HG03064 (cell line): Measurements from ENCODE around the gene BACE2.

Experiments
- ATAC-seq: cut with Tn5 transposase; IDR thresholded peaks from one replicate; pipeline ENCODE4 v1.9.1; 2021; ENCODE audit warnings: low read depth; ENCODE audit not compliant: unreplicated experiment

The BACE2 gene

DNA sequence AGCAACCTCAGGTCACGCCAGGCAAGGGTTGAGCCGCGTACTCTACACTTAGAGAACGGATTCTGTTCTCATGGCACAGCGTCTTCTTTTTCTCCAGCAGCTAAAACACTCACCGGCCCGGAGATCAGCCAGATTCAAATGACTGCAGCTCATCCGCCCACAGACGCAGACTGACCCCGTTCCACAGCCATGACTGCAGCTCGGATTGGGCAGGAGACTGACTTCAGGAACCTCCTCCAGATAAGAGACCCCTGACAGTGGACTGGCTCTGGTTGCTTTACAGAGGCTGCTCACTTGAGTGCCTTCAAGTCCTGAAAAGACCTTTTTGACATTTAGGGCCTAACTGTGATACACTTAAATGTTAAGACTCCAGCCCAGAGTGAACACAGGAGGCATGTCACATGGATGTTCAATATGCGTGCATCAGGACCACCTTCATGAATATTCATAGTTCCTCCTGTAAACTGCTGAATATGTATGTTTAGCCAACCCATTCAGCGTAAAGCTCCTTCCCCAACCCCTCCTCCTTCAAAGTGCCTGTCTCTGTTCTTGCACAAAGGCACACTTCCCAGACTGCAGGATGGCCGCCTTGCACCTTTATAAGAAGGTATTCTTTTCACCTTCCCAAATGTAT lies 42.6 kb downstream of the BACE2 start:
- ATAC-seq, result no peak

DNA sequence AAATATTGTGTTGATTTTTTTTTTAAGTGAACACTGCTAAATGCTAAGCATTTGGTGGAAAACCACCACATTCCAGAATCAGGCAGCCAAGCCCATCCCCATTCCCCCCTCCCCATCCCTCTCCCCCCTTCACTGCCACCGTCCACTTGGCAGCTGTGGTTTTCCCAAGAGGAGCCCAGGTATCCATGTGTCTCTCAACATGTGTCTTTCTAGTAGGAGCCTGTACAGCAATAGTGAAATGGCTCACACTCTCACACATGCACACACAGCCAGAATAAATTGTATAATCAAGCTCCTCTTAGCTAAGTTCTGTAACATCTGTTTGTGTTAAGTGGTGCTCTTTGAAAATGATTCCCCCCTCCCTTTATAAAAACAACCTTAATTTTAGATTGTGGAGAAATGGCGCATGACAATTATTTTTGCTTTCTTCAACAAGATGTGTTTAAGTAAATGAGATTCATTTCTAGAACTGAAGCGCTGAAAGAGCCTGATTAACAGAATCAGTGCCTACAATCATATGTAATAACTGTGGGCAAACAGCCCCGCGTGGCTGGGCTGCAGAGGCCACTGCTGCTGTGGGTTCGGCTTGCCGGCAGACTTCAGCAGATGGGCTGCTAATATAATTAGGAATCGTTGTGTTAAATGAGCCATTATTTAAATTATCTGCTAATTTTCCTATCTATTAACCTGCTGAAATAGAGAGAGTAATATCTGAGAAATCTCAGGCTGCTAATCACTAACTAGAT lies 43.3 kb downstream of the BACE2 start:
- ATAC-seq, result no peak

DNA sequence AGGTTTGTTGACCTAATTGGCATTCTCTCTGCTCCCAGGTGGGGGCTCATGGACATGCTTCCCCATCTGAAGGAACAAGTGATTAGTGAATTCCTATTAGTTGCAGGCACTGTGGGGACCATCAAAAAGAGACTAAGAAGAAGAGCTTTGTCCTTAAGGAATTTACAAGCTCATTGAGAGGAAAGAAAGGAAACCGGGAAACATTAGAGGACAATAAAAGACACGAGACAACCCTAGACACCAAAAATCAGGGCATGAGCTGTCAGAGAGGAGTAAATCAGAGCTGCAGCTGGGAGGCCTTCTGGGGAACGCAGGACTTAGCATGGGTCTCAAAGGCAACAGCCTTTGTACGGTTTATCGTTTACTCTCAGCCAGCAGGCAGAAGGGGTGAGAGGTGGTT lies 45.1 kb downstream of the BACE2 start:
- no peak for ATAC-seq

DNA sequence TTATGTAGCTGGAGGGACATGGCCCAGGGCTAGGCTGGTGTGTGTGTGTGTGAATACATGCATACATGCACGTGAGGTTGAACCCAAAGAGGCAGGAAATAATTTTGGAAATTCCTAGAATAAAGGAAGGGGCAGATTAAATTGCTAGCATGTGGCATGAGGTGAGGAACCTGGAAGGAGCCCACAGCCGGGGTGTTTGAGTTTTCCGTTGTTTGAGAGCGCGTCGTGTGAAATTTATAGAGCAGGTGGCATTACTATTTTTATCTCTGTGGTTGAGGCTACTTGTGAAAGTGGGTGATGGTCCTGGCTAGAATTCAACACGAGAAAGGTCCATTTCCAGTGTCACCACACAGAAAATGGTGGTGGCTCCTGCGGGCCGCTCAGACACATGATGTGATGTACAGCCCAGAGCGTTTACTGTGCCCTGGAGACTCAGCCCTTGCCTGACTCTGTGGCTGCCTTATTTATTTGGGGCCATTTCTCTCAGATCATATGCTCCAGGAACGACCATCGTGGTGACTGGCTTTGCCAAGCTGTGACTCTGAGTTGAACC lies 48.0 kb downstream of the BACE2 start:
- no peak for ATAC-seq

DNA sequence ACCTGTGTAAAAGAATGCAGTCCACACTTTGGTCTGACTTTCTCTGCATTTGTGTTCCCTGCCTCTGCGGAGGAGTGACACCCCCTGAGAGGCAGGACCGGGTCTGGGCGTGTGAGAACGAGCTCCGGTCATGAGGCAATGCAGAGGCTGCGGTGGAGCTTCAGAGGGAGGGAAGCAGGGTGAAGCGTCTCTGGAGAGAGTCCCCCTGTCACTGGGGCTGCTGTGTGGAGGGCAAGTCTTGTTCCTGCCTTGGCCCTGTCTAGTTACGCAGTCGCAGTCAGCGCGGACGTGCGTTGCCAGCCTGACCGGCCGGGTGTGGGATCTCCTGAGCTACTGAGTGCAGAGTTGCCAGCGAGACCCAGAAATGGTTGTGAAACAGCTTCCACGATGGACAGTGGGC lies 48.5 kb downstream of the BACE2 start:
- ATAC-seq, result no peak

DNA sequence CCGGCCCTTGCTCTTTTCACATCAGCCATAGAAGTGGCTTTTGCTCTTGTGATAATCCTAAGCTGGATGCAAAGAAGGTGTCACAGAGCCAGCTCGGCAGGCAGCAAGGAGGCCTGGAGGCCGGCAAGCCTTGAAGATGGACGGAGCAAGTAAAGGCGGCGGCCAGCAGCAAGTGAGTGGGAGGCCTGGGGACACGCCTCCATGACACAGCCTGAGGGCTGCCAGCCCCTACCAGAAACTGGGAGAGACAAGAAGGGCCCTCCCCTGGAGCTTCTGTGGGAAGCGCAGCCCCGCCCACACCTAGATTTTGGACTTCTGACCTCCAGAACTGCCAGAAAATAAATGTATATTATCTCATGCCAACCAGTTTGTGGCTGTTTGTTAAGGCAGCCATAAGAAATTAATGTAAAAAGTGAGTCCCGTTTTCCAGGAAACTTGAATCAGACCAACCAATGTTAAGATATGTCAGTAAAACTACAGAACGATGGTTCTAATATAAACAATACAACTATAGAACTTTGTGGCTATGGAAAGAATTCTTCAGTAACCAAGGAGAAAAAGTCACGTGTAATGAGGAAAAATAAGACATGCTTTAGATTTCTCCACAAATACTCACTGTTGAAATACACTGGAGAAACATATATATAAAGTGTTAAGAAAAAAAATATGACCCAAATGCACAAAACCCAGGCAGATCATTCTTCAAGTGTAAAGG lies 49.9 kb downstream of the BACE2 start:
- ATAC-seq, result no peak

DNA sequence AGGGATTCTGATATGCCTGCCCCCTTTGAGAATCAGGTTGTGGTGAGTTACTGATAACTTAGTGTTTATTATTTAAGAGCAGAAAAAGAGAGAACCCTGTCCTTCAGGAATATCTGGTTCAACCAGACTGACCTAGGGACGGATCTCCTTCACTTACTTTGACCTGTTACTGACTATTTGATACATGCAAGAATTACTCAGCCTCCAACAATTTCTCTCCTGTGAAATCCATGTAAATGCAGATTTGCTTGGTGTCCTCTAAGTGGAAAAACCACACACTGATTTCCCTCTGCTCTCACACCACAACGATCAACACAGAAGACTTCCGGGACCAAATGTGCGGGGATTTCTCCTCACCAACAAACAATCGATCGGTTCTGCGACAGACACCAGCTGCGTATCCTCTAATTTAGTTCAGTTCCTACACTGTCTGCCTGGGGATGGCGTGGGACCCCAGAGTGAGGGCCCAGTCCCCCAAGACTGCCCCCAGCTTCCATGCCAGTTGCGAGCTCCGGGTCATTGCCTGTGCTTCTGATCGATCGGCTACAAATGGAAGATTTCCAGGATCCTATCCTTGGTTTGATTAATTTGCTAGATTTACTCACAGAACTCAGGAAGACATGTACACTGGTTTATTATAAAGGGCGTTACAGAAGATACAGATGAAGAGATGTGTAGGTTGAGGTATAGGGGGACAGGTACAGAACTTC lies 51.7 kb downstream of the BACE2 start:
- ATAC-seq, result no peak

DNA sequence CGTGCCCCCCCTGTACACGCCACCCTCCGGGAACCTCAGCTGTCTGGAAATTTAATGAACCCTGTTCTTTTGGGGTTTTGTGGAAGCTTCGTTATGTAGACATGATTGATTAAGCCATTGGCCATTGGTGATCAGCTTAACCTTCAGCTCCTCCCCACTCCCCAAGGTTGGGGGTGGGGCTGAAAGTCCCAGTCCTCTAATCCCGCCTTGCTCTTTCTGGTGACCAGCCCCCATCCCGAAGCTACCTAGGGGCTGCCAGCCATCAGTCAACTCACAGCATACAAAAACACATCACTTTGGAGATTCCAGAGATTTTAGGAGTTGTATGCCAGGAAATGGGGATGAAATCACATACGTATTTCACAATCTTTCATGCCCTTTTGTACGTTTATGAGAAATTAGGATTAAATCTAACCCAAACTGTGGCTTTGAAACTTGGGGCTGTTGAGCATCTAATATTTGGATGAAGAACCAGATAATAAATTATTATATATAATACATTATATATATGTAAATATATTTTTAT lies 52.3 kb downstream of the BACE2 start:
- ATAC-seq, result no peak

DNA sequence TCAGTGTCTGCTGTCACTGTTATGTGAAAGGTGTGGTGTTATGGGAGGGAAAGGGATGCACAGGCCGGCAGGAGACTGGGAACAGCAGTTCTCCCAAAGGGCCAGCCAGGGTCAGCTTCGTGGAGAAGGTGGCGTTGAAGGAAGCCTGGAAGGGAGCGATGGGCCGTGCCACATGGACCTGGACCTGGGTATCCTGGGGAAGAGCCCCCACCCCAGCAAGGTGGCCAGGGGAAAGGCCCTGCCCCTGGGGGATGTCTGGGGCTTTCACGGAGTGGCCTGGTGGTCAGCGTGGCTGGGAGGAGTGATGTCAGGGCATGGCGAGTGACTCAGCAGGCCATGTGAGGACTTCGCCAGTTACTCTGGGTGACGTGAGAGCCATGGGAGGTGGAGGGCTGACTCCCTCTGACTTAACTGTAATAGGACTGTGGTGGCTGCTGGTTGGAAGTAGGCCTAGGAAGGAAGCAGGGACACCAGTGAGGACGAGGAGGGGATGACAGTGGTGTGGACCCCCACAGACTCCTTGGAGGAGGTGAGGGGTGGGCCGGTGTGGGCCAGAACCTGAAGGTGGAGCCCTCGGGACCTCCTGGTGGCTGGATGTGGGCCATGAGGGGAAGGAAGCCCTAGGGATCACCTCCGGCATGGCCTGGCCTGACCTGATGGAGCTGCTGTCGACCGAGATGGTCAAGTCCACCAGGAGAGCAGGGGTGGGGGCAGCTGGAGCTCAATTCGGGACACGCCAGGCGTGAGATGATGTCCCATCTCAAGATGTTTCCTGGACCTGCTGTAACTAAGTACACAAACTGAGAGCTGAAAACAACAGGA lies 54.5 kb downstream of the BACE2 start:
- no peak for ATAC-seq

DNA sequence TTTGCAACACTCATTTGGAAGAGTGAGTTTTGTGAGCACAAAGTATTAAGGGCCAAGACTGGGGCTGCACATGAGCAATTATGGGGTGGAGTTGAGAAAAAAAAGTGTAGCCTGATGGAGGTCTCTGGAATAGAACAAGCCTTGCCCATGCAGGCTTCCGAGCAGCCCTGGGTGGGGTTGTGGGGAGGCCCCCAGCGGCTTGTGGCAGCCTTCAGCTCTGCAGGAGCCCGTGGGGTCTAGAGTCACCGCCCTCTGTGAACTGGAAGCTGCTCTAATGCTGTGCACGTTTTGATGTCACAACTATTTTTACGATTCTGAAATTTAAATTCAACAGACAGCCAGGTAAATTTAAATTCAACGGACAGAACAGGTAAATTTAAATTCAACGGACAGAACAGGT lies 58.9 kb downstream of the BACE2 start:
- no peak for ATAC-seq

DNA sequence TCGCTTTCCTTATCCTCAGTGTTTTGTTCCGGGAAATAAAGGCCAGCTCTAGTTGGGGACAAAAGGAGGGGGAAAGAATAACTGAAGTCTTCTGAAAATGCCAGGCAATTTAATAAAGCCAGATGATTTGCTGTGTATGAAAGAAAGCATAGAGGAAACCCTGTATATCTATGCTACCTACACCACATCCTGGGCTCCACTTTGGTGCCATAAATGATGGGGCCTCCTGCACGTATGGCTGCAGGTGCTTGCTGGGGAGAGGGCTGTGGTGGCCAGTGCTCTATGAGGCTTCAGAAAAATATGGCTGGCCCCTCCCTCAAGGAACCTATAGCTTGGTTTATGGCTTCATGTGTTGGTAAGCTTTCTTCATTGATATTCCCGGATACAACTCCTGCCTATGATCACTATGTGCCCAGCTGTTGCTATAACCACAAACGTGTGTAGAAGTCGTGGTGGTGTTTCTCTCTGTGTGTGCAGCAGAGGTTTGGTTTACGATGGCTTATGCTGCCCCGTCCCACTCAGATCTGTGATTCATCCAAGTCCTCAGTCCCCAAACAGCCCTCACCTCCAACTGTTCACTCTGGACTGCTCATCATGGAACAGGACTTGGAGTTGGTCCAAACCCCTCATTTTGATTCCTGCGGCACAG lies 59.5 kb downstream of the BACE2 start:
- no peak for ATAC-seq

DNA sequence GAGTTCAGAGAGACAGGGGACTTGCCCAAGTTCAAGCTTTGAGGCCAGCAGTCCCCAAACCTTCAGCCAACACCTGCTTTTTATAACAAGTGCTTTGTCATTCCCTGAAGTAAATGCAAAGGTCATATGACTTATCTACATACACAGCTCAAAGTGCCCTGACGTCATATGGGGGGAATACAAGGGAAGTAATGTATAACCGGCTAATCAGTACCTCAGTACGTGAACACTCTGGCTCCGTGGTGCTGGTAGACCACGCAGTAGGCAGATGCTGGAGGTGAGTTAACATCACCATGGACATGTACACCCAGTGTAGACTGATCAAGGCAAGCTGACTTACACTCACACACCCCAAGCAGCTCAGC lies 60.0 kb downstream of the BACE2 start:
- no peak for ATAC-seq

DNA sequence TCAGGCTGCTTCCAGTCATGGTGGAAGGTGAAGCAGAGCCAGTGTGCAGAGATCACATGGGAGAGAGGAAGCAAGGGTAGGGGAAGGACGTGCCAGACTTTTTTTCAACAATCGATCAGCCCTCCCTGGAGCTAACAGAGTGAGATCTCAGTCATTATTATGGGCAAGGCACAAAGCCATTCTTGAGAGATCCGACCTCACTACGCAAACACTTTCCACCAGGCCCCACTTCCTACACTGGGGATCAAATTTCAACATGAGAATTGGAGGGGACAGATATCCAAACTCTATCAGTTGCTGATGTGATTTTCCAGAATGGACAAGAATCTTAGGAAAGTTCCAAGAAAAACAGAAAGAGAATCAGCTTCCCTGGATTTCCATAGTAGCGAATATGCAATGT lies 60.5 kb downstream of the BACE2 start:
- no peak for ATAC-seq

DNA sequence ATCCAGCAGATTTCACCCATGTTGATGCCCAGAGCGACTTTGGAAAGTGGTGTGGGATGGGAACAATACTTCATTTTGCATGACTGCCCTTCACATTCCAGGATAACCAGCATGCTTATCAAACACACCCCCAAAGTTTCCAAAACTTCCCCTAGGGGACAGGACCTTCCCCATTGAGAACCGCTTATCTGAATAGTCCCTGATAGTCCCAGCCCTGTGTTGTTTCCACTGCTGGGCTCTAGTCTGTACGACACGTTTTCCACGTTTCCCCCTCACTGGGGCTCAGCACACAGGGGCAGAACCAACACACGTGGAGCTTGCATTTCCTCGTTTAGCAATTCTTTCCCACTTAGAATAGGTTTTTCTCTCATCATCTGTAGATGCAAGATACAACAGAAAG lies 61.0 kb downstream of the BACE2 start:
- ATAC-seq, result no peak

DNA sequence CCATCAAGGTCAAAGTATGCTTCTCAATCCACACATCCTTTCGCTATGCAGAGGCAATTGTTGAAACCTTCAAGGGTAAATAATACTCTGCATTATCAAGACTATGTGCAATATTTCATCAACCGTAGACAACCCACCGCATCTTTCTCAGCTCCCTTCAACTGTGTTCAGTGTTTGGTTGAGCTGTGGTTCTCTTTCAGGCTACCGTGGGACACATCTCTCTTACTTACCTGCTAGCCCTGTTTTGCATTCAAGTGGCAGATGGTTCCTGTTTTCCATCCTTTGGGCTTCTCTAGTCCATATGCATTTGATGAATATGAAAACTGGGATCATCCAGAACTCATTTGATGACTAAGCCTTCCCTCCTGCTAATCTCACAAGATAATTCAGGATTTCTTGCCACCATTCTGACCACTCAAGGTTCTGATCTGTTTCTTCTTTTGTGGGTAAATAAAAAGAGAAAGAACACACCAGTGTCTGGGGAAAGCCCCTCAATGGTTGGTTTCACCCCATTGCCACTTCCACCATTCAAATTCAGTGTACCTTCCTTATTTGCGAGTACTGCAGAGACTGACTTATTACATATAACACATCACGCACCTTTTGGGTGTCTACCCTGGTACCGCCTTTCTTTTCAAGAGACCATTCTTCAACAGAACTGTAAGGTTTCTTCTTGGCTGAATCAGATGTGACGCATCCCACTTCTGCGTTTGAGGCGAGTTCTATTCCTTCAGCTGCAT lies 61.7 kb downstream of the BACE2 start:
- ATAC-seq, result no peak

DNA sequence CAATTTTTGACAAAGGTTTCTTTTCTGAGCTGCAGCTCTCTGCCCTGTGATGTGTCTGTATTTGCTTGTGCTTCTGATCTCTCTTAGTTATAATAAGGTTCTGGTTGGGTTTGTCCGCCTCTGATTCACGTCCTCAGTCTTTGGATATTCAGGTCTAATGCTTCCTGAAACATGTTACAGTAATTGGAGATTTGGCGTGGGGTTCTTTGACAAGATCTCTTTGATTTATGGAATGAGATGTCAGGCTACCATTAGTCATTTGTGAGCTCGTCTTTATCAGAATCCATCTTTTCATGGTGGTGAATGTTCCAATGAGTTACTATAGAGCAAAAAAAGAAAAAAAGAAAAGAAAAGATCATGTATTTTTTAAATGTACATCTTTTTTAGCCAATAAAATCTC lies 62.5 kb downstream of the BACE2 start:
- ATAC-seq, result no peak

DNA sequence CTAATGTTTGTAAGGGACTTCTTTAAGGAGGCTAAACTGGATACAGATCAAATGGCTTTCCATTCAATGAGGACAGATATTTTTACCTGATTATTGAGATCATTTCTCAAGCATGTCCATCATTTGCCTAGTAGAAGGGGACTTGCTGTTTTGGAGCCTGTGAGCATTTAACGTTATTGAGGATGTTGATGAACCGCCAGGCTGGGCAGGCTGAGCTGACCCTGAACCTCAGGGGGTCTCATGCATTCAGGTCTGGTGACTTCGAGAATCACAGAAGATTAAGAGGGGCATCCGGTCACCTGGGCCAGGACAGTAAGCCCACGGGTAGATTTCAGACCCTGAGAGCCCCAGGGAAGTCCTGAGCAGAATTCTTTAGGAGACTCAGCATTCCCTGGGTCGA lies 63.1 kb downstream of the BACE2 start:
- ATAC-seq, result no peak

DNA sequence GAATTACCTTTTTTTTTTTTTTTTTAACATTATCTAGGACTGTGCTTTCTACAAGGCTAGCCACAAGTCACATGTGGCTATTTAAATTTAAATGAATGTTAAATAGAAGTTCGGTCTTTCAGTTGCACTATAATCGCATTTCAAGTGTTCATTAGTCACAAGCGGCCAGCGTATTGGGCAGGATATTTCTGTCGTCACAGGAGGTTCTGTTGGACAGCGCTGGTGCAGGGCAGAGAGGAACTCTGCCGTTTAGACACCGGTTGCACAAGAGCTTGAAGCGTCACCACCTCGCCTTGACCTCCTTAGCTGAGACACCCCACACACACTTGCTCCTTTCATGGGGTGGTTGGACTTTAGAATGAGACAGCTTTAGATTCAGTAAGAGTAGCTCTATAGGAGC lies 64.1 kb downstream of the BACE2 start:
- no peak for ATAC-seq

DNA sequence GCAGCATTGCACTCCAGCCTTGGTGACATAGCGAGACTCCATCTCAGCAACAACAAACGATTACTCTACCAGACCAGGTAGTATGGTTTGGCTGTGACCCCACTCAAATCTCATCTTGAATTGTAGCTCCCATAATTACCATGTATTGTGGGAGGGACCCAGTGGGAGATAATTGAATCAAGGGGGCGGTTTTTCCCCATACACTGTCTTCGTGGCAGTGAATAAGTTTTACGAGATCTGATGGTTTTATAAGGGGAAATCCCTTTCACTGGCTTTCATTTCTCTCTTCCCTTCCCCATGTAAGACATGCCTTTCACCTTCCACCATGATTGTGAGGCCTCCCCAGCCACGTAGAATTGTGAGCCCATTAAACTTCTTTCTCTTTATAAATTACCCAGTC lies 66.0 kb downstream of the BACE2 start:
- ATAC-seq, result no peak
